ENCODE measurements around the gene SLC16A8.
A peak's percentile ranks its signal among the peaks of the same experiment; 100 is the strongest.
"Not testable (repeated sequence)": the region's sequence is repeated elsewhere in the genome, so short reads cannot be mapped to it uniquely, and the experiment has no call there.

SLC16A8 gene

GRCh38 chr22:38083931-38084631 is at the start of gene SLC16A8:
TSS of gene SLC16A8 (minus strand) at chr22:38084184. CDS start at chr22:38082873, 1,311 bp downstream.
- no peak for DNase-seq

DNA sequence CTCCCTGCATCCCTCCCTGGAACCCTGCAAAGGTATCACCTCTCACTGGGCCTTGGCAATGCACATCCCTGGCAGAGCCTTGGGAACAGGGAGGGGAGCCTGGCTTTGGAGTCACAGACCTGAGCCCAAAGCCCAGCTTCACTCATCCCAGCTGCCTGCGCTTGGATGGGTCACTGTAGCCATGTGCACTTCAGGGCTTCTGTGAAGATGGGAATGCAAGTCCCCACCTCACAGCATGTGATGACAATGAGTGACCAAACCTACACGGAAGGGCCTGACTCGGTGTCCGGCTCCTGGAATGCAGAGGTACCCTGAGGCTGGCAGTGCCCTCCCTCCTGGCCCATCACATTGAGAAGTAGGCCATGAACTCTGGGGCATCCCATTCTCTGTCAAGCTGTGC is 49.3 kb upstream of the SLC16A8 start:
- DNase-seq, result no peak

GRCh38 chr22:38132794-38133193 is 48.8 kb upstream of the SLC16A8 start:
- DNase-seq, result no peak

DNA sequence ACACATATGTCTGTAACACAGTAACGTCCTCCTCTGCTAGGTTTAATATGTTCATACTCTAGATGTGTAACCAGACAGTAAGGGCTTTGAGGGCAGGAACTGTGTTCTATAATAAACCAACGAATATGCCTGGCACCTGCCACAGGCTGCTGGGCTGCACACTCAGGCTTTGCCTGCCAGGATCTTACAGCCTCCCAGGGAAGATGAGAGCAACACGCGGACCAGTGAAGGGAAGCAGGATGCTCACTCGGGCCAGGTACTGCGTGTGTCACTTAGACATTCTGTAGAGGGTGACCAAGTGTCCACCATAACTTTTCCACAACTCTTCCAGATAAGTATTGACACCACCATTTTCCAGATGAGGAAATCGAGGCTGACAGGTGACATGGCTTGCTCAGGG is 48.2 kb upstream of the SLC16A8 start:
- DNase-seq, result no peak

- no peak for DNase-seq
Measured at GRCh38 chr22:38131399-38131798, 47.4 kb upstream of the SLC16A8 start.

DNA sequence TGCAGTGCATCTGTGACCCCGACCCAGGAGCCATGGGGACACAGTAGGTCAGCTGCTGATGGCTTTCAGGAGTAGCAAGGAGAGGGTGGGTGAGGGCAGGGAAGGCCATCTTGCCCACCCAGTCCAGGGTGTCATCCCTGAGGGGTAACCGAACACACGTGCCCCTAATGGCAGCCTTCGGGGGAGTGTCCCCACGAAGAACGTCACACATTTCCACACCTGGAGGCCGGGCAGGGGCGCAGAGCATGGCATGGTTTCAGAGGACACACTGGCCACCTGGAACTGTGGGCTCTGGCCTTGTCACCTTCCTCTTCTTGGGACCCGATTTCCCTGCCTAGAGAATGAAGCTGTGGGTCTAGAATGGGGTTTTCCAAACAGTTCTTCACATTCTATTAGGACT is 45.9 kb upstream of the SLC16A8 start:
- DNase-seq, result no peak

DNA sequence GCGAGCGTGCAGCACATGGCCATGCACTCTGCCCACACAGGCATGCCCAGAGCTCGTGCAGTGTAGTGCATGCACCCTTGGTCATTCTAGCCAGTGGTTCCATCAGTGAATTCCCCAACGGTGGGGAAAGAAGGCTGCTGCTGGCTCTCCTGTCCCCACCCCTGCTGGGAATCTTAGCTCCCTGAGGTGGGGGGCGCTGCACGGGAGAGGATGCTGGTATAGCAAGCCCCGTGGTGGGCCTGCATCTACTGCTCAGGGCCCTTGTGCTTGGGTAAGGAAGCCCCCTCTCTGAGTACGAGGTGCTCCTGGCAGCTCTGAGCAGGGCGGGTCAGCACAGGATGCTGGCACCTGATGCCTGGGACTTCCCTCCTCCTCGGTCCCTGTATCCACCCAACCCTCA is 45.0 kb upstream of the SLC16A8 start:
- no peak for DNase-seq

DNA sequence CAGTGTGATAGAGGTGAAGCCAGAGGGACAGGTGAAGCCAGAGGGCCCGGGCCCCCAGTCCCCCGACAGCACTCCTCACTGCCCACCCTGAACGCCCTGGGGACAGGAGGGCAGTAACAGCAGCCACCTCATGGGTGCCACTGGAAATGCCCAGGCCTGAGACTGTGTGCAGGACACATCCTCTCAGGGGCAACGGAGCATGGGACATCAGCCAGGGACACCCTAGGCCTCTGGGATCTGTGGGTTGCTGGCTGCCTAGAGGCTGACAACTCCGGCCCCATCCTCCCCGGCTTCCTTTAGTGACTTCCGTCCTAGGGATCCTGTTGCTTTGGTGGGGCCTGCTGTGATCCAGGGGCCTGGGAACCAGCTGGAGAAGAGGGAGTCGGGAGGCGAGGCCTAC is 43.9 kb upstream of the SLC16A8 start:
- DNase-seq, result no peak

- DNase-seq, result no peak
Measured at GRCh38 chr22:38126928-38127668, 43.1 kb upstream of the SLC16A8 start.

DNA sequence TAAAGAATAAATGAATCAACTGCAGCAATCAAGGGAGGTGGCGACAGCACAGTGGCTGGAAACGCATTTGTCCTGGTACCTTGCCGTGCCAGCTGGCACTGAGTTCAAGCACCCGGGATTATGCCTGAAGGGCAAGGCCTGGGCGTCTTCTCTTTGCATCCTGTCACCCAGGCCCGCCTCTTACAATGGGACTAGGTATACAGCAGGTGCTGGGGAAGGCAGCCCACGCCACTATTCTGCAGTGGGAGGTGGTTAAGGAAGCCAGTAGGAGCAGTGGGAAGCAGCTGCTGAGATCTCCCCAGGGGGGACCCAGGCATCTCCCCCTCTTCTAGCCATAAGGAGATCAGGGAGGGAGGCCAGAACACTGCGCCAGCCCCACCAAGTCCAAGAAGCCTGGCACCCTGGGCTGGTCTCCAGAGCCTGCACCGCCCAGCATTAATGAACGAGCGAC is 41.8 kb upstream of the SLC16A8 start:
- DNase-seq, result no peak

DNA sequence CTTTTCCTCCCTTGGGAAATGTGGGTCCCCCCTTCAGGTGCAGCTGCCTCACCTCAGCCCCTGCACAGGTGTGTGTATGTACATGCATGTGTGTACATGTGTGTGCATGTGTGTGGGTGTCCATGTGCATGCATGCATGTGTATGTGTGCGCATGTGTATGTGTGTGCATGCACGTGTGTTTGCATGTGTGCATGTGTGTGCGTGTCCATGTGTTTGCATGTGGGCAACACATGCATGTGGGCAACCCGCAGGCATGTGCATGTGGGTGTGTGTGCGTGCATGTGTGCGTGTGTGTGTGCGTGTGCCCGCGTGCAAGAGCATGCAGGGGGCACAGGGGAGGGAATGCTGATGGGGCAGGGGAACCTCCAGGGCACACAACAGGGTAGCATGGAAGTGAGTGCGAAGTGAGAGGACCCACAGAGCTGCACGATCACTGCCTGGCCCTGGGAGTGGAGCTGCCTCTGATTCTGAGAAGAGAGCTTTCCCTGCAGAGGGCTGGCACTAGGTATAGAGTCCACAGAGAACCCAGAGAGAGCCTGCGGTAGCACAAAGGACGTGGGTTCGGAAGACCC is 41.1 kb upstream of the SLC16A8 start:
- no peak for DNase-seq

- no peak for DNase-seq
Measured at GRCh38 chr22:38124236-38124974, 40.4 kb upstream of the SLC16A8 start.

DNA sequence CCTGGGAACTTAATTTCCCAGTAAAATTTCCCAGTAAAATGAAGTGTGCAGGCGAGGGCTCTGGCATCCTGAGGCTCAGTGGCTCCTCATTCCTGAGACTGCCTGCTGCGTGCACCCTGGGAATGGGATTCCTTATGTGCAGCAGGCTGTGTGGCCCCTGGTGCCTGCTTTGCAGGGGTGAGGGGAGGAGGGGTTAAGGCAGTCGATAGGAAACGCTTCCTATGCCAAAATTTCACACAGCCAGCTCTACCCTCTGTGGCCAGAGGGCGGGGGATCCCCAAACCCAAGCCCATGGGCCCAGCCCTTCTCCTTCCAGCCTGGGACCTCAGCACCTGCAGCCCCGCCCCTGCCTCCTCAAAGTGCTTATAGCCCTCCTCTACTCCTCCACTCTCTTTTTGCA is 38.6 kb upstream of the SLC16A8 start:
- no peak for DNase-seq

GRCh38 chr22:38120359-38121110 is 36.6 kb upstream of the SLC16A8 start:
- DNase-seq, result no peak

- not testable (repeated sequence) for DNase-seq
Measured at GRCh38 chr22:38118747-38119146, 34.8 kb upstream of the SLC16A8 start.

- no peak for DNase-seq
Measured at GRCh38 chr22:38118182-38118581, 34.2 kb upstream of the SLC16A8 start.

DNA sequence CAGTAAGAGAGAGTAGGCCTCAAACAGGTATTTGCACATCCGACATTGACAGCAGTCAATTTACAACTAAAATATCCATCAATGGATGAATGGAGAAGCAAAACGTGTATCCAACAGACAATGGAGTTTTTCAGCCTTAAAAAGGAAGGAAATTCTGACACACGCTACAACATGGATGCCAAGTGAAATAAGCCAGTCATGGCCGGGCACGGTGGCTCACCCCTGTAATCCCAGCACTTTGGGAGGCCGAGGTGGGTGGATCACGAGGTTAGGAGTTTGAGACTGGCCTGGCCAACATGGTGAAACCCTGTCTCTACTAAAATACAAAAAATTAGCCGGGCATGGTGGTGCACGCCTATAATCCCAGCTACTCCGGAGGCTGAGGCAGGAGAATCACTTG is 33.6 kb upstream of the SLC16A8 start:
- not testable (repeated sequence) for DNase-seq

- DNase-seq, result no peak
Measured at GRCh38 chr22:38115423-38116205, 31.6 kb upstream of the SLC16A8 start.

DNA sequence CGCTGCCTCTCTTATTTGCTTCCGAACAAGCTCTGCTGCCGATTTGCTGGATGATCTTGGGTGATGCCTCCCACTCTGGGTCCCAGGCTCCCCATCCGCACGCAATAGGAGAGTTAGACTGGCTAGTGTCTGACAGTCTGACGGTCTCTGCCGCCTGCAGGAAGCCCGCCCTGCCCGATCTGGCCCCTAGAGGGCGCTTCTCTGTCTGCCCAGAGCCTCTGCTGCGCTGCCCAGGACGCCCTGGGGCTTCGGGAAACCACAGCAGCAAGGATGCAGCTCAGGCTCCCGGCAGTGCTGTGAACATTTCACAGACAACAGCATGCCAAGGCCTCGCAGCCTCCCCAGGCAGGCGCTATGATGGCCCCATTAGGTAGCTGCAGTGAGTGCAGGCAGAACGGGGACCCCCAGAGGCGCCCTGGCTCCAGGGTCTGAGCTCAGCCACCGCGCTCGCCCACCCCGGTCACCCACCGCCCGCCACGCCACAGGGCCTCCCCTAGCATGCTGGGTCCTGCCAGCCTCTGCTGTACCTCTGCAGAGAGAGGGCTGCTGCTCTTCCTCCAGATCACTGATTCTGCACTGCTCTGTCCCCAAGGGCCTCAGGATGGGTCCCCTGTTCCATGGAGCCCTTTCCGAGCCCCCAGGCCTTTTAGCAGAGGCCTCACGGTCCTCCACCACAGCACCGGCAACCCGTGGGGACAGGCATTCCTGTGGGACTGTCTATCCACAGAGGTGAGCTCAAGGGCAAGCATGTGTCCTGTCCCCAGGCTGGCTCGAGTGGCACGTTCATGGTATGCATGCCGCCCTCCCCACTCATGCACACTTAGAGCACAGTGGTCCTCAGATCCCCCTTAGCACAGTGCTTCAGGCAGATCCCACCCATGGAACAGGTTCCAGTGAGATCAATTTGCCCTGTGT is 30.8 kb upstream of the SLC16A8 start:
- peak; percentile 80 for DNase-seq

GRCh38 chr22:38112381-38112780 is 28.4 kb upstream of the SLC16A8 start:
- peak; percentile 12 for DNase-seq

- DNase-seq, result no peak
Measured at GRCh38 chr22:38111925-38112355, 28.0 kb upstream of the SLC16A8 start.

All from activated CD8-positive, alpha-beta memory T cell treated with anti-CD3 and anti-CD28 coated beads, Interleukin-2, amount 50 U/mL, for 4 hours (primary cell).